HepG2 (cell line): ENCODE data around the gene CACNA1F. TPM values are rescaled to one million over a fixed set of nuclear protein-coding genes. Genes with fewer than 3 reads are reported as not detected.

Source experiments
- ATM ChIP-seq: fragments of 450-650 bp; IDR thresholded peaks from 2 replicates; pipeline ENCODE4 v1.7.1; 2017; ENCODE audit warnings: mild to moderate bottlenecking, borderline replicate concordance
- BCL6 ChIP-seq: IDR thresholded peaks from 2 replicates; pipeline ENCODE4 v1.6.1; 2016; ENCODE audit warnings: missing genetic modification reagents, missing compliant biosample characterization
- CBX2 ChIP-seq, 2 experiments: fragments of 200-600 bp in 1 of 2; sonication (generic); formaldehyde crosslinking in 1 of 2; IDR thresholded peaks; 2 replicates each; pipeline versions ENCODE4 v1.7.0 to v1.8.1; 2018 to 2022; ENCODE audit warnings: low read depth in 2 of 2, low read length in 1 of 2, mild to moderate bottlenecking in 1 of 2, missing genetic modification reagents in 1 of 2
- CEBPG ChIP-seq: IDR thresholded peaks from 2 replicates; pipeline ENCODE4 v1.6.1; 2016
- FOSL2 ChIP-seq: sonication (generic); formaldehyde crosslinking; IDR thresholded peaks from 2 replicates; pipeline ENCODE4 v1.4.0; 2020; ENCODE audit warnings: missing genetic modification reagents
- GATA4 ChIP-seq: sonication (generic); IDR thresholded peaks from 2 replicates; pipeline ENCODE4 v1.6.1; 2016; ENCODE audit warnings: antibody characterized with exemption, low read depth, borderline replicate concordance
- KDM5A ChIP-seq: fragments of 200-600 bp; sonication (generic); IDR thresholded peaks from 2 replicates; pipeline ENCODE4 v1.7.0; 2018; ENCODE audit warnings: antibody characterized with exemption, mild to moderate bottlenecking, low read length, borderline replicate concordance
- NCOA2 ChIP-seq: sonication (generic); formaldehyde crosslinking; IDR thresholded peaks from 2 replicates; pipeline ENCODE4 v1.8.0; 2022; ENCODE audit warnings: inconsistent platforms
- NFE2 ChIP-seq: sonication (generic); formaldehyde crosslinking; IDR thresholded peaks from 2 replicates; pipeline ENCODE4 v1.4.0; 2020; ENCODE audit warnings: missing genetic modification reagents
- PITX1 ChIP-seq: sonication (generic); formaldehyde crosslinking; IDR thresholded peaks from 2 replicates; pipeline ENCODE4 v1.5.1; 2020; ENCODE audit warnings: mild to moderate bottlenecking, missing genetic modification reagents
- SIN3B ChIP-seq: fragments of 150-350 bp; IDR thresholded peaks from 2 replicates; pipeline ENCODE4 v1.6.1; 2014; ENCODE audit warnings: low read length
- SMAD9 ChIP-seq: sonication (generic); formaldehyde crosslinking; IDR thresholded peaks from 2 replicates; pipeline ENCODE4 v1.5.1; 2020; ENCODE audit warnings: mild to moderate bottlenecking, missing genetic modification reagents
- SMYD3 ChIP-seq: sonication (generic); formaldehyde crosslinking; IDR thresholded peaks from 2 replicates; pipeline ENCODE4 v1.8.1; 2023; ENCODE audit warnings: mild to moderate bottlenecking, missing genetic modification reagents
- SPEN ChIP-seq: sonication (generic); formaldehyde crosslinking; IDR thresholded peaks from 2 replicates; pipeline ENCODE4 v1.5.1; 2020; ENCODE audit warnings: low read depth, mild to moderate bottlenecking, missing genetic modification reagents
- SUZ12 ChIP-seq: fragments of 150-350 bp; IDR thresholded peaks from 2 replicates; pipeline ENCODE4 v1.6.1; 2014; ENCODE audit warnings: low read depth, low read length
- TEAD2 ChIP-seq: sonication (generic); formaldehyde crosslinking; IDR thresholded peaks from 2 replicates; pipeline ENCODE4 v1.9.0; 2021; ENCODE audit warnings: missing genetic modification reagents
- ZNF160 ChIP-seq: sonication (generic); formaldehyde crosslinking; IDR thresholded peaks from 2 replicates; pipeline ENCODE4 v1.8.0; 2022; ENCODE audit warnings: mild to moderate bottlenecking, inconsistent platforms, missing genetic modification reagents
- ZNF451 ChIP-seq: sonication (generic); formaldehyde crosslinking; IDR thresholded peaks from 2 replicates; pipeline ENCODE4 v1.5.0; 2020; ENCODE audit warnings: mild to moderate bottlenecking, missing genetic modification reagents
- ZNF543 ChIP-seq: sonication (generic); formaldehyde crosslinking; IDR thresholded peaks from 2 replicates; pipeline ENCODE4 v1.4.0; 2020; ENCODE audit warnings: mild to moderate bottlenecking, missing genetic modification reagents
- ZNF556 ChIP-seq: sonication (generic); formaldehyde crosslinking; IDR thresholded peaks from 2 replicates; pipeline ENCODE4 v1.4.0; 2020; ENCODE audit warnings: mild to moderate bottlenecking, missing genetic modification reagents, borderline replicate concordance
- ZNF629 ChIP-seq: sonication (generic); formaldehyde crosslinking; conservative IDR thresholded peaks from 2 replicates; pipeline ENCODE4 v1.5.0; 2020; ENCODE audit warnings: missing genetic modification reagents
- ZNF7 ChIP-seq: IDR thresholded peaks from 2 replicates; pipeline ENCODE4 v1.6.1; 2016; ENCODE audit warnings: missing biosample characterization, missing genetic modification reagents
- ZNF788 ChIP-seq: sonication (generic); formaldehyde crosslinking; IDR thresholded peaks from 2 replicates; pipeline ENCODE4 v1.5.0; 2020; ENCODE audit warnings: mild to moderate bottlenecking, missing genetic modification reagents, borderline replicate concordance
- ZNF878 ChIP-seq: sonication (generic); formaldehyde crosslinking; IDR thresholded peaks from 2 replicates; pipeline ENCODE4 v1.8.1; 2023; ENCODE audit warnings: mild to moderate bottlenecking, missing genetic modification reagents, moderate library complexity
- polyA plus RNA-seq, 8 experiments: library from polyadenylated mRNA; depleted of rRNA in 3 of 8; stranded (reverse) in 7 of 8; unstranded in 1 of 8; fragments of >200 nt; fragmentation: Illumina TruSeq in 4 of 8; extraction: Trizol in 4 of 8; gene quantifications; 2 replicates each; pipeline versions ENCODE4 v1.2.1 to v1.2.3, GENCODE V29; 2011 to 2016; ENCODE audit warnings: low read depth in 4 of 8, missing spikeins in 1 of 8, mixed read lengths in 1 of 8; ENCODE audit not compliant: insufficient read depth in 1 of 8
- total RNA-seq, 5 experiments: library from RNA; depleted of rRNA; stranded (reverse); fragments of >200 nt; fragmentation: Illumina TruSeq; extraction: Trizol; gene quantifications; 2 replicates each; pipeline ENCODE4 v1.2.3, GENCODE V29; 2016; ENCODE audit warnings: low read depth in 1 of 5
- TF ChIP-seq, protein P1 (sequence below): sonication (generic); formaldehyde crosslinking; IDR thresholded peaks from 2 replicates; pipeline ENCODE4 v1.4.0; 2020; ENCODE audit warnings: low read depth, mild to moderate bottlenecking, missing genetic modification reagents
- TF ChIP-seq, protein P2 (sequence below): sonication (generic); formaldehyde crosslinking; IDR thresholded peaks from 2 replicates; pipeline ENCODE4 v1.5.0; 2020; ENCODE audit warnings: mild to moderate bottlenecking, missing genetic modification reagents
- TF ChIP-seq, protein P3 (sequence below): sonication (generic); formaldehyde crosslinking; IDR thresholded peaks from 2 replicates; pipeline ENCODE4 v1.9.0; 2021; ENCODE audit warnings: missing genetic modification reagents, mild to moderate bottlenecking, borderline replicate concordance

Gene CACNA1F
- total and polyA plus RNA-seq, 2 of the 13 experiments (the other 11 are each of a cell fraction or from before 2014, with no cell fraction given): 0.03 TPM; not detected in 1

DNA sequence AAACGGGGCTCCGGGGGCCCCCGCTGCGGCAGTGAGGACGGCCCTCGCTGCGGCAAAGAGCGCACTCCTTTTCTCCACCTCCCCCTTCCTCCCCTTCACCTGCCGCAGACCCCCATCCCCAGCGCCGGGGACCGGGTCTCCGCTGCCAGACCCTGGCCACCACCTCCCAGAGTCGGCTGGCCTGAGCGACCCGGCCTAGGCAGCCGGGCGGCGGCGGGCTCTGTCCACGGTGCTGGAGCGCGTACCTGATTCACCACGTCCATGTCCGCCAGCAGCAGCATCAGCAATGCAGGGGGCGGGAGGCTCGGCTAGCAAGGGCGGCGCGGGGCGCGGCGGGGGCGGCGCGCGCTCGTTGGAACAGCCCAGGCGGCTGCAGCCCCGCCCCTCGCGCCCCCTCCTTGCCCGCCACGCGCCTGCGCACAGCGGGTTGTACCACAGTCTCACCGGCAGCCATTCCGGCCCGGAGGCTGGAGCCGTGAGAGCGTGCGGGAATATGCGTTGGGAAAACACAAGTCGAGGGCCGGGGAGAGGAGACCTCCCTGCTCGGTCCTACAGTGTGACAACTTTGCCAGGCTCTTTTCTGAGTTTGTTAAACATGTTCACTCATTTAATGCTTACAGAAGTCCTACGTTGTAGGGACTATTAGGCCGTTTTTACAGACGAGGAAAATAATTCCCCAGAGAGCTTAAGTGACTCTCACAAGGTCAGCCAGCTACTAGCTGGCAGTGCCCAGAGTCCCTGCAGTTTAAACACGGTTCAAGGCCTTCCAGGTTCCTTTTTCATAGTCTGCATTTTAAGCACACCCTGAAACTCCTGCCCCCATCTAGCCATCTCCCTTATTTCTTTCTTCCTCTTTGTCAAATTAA is 33.0 kb downstream of the CACNA1F start, which contains the start of gene SYP (continued):
- TF ChIP-seq CBX2 (IDR thresholded peaks at IDR 0.05; ENCODE audit: low read depth, low read length): no peak
- no peak for TF ChIP-seq CBX2 (CRISPR knock-in tag; IDR thresholded peaks at IDR 0.05; ENCODE audit: low read depth)
- TF ChIP-seq SUZ12: no peak
- TF ChIP-seq NFE2 (CRISPR knock-in tag): no peak
- TF ChIP-seq TEAD2 (CRISPR knock-in tag): no peak
- peak; percentile 78; the same call in 1 of the 2 replicates for TF ChIP-seq ZNF556
- no peak for TF ChIP-seq BCL6
- no peak for TF ChIP-seq ATM
- TF ChIP-seq NCOA2: peak; percentile 54; the same call in 1 of the 2 replicates
- no peak for TF ChIP-seq SIN3B
- TF ChIP-seq ZNF788 (CRISPR knock-in tag): peak; percentile 66; the same call in 1 of the 2 replicates
- TF ChIP-seq ZNF7 (CRISPR knock-in tag): no peak
- TF ChIP-seq FOSL2: peak; percentile 64
- TF ChIP-seq, protein P1, sequence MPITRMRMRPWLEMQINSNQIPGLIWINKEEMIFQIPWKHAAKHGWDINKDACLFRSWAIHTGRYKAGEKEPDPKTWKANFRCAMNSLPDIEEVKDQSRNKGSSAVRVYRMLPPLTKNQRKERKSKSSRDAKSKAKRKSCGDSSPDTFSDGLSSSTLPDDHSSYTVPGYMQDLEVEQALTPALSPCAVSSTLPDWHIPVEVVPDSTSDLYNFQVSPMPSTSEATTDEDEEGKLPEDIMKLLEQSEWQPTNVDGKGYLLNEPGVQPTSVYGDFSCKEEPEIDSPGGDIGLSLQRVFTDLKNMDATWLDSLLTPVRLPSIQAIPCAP (CRISPR knock-in tag): no peak
- no peak for TF ChIP-seq SMYD3 (CRISPR knock-in tag)
- TF ChIP-seq CEBPG (CRISPR knock-in tag): no peak; the same call in 1 of the 2 replicates
- TF ChIP-seq, protein P2, sequence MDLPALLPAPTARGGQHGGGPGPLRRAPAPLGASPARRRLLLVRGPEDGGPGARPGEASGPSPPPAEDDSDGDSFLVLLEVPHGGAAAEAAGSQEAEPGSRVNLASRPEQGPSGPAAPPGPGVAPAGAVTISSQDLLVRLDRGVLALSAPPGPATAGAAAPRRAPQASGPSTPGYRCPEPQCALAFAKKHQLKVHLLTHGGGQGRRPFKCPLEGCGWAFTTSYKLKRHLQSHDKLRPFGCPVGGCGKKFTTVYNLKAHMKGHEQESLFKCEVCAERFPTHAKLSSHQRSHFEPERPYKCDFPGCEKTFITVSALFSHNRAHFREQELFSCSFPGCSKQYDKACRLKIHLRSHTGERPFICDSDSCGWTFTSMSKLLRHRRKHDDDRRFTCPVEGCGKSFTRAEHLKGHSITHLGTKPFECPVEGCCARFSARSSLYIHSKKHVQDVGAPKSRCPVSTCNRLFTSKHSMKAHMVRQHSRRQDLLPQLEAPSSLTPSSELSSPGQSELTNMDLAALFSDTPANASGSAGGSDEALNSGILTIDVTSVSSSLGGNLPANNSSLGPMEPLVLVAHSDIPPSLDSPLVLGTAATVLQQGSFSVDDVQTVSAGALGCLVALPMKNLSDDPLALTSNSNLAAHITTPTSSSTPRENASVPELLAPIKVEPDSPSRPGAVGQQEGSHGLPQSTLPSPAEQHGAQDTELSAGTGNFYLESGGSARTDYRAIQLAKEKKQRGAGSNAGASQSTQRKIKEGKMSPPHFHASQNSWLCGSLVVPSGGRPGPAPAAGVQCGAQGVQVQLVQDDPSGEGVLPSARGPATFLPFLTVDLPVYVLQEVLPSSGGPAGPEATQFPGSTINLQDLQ: no peak
- TF ChIP-seq ZNF160 (CRISPR knock-in tag): peak; percentile 55; the same call in 1 of the 2 replicates
- TF ChIP-seq SPEN (CRISPR knock-in tag): peak; percentile 80
- TF ChIP-seq ZNF629 (CRISPR knock-in tag): no peak
- no peak; the same call in 1 of the 2 replicates for TF ChIP-seq GATA4
- TF ChIP-seq, protein P3, sequence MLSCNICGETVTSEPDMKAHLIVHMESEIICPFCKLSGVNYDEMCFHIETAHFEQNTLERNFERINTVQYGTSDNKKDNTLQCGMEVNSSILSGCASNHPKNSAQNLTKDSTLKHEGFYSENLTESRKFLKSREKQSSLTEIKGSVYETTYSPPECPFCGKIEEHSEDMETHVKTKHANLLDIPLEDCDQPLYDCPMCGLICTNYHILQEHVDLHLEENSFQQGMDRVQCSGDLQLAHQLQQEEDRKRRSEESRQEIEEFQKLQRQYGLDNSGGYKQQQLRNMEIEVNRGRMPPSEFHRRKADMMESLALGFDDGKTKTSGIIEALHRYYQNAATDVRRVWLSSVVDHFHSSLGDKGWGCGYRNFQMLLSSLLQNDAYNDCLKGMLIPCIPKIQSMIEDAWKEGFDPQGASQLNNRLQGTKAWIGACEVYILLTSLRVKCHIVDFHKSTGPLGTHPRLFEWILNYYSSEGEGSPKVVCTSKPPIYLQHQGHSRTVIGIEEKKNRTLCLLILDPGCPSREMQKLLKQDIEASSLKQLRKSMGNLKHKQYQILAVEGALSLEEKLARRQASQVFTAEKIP (CRISPR knock-in tag): no peak
- peak; percentile 82; the same call in 1 of the 2 replicates for TF ChIP-seq ZNF451
- TF ChIP-seq ZNF543 (CRISPR knock-in tag): peak; percentile 73; the same call in 1 of the 2 replicates
- peak; percentile 64; the same call in 1 of the 2 replicates for TF ChIP-seq KDM5A
- 0 out of 2 replicates have a peak, but pooled peaks have one; percentile 43 for TF ChIP-seq ZNF878 (CRISPR knock-in tag)
- no peak for TF ChIP-seq PITX1
- TF ChIP-seq SMAD9 (CRISPR knock-in tag): no peak
